Stimulated activated CD4-positive, alpha-beta T cell treated with anti-CD3 and anti-CD28 coated beads, Interleukin-1b, Interleukin-23, amount 100 ng/mL, for 1 hour (primary cell): ENCODE results near the gene HEATR5A.

Experiments used
- DNase-seq, 2 donors: peaks; one replicate each; pipeline ENCODE4 v3.0.0-alpha.2; 2020; ENCODE audit warnings: low read depth in 2 of 2

The HEATR5A gene

GRCh38 chr14:31426663-31427062 is 6.3 kb upstream of the HEATR5A start:
- no peak for DNase-seq

DNA sequence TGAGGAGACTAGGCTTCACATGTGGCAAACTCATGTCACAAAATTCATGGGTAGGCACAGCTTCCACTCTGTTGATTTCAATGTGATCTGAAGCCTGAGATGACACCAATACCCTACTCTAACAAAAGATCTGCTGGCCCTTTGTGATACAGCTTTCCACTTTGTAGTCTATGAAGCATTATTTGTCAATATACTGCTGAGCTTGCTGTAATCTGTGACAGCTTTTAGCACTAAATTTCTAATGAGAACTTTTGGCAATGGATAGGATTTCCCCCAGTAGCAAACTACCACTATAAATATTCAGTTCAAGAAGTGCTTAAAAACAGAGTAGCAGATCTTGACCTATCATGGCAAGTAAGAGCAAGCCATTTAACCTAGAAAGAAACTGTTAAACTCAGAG is 5.6 kb upstream of the HEATR5A start:
- no peak for DNase-seq

DNA sequence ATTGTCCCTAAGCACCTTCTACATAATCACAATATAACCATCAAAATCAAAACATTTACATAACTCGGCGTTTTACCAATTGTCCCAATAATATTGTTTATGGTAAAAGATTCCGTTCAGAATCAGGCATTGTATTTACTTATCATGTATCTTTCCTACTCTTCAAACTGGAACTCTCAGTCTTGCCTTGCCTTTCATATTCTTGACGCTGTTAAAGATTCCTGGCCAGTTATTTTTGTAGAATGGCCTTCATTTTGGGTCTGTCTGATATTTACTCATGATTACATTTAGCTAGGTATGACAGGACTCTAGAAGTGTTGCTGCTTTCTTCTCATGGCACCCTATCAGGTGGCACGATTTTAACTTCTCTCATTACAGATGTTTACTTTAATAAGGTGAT is 850 bp upstream of the HEATR5A start:
- DNase-seq = no peak

GRCh38 chr14:31419967-31420318 is 407 bp downstream of the HEATR5A start:
- no peak for DNase-seq

DNA sequence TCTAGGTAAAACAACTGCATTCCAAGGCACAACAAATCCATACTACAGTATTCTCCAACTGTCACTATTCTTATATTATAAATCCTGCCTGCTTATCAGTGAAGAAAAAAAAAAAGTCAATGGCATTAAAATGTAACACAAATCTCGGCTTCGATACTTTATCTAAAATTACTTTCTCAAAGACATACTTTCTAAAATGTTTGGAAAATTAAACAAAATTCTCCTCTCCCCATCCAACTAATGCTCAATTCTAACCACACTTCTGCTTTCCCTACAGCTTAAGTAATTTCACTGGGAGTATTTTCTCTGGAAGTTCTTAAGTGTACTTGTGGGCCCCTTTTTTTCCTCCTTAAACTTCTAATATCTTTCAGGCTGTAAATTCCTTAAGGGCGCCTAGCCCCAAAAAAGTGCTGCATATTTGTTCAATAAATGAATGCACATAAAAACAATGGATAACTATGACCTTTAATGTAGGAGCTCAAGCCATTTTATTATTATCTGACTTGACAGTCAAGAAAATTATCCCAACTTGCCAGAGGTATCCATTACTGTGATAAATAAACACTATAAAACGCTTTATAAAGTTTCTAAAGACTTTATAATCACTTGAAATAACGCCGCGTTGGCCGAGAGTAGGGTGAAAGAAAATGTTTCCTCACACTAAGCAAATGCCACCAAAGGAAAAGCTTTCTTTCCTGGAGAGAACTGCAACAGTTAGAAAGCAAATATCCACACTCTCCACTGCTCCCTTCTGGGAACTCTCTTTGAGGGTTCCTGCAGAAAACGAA is 977 bp downstream of the HEATR5A start:
- no peak for DNase-seq

GRCh38 chr14:31418440-31418839 is 1.9 kb downstream of the HEATR5A start:
- DNase-seq = no peak

GRCh38 chr14:31414190-31414833 is 6.0 kb downstream of the HEATR5A start:
- no peak for DNase-seq

GRCh38 chr14:31411218-31411727 is 9.1 kb downstream of the HEATR5A start:
- no peak for DNase-seq

DNA sequence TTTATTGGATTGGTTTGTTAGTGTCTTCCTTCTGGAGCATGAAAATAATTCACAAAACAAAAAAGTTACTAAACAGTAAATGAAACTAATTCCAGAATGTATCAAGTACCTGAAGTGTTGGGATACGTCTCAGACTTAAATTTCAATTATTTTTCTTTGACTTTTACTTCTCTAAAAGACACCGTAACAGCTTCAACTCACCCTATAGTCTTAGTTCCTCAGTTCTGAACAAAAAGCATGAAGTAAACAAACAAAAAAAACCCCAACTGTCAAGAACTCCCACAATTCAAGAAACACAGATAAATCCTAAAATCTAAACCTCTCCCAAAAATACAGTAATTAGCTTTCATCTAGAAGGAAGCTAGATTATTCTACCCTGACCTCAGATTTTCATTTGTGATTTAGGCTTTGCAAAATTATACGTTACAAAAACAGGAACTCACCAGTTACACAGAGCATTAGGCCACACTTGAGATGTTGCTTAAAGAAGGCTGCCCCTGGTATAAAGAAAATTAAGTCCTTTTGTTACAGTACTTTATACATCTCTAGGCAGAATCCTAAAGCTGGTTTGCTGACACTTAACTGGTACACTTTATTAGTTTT is 10.2 kb downstream of the HEATR5A start:
- DNase-seq = no peak

DNA sequence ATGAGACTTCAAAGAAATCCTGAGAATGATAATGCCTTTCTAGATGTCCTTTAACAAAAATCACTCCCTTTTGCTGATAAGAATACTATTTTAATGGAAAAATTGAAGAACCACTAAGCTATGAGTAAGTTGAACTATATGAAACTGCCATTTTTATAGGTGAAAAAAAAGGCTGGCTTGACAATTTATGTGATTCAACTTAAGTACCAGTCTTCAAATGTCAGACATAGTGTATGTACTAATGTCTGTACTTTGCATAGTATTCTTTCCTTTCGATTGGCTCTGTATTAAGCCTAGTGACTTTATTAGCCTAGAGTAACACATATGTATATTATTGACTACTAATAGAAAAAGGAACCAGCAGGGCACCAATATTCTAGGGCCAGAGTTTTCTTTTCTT is 11.9 kb downstream of the HEATR5A start:
- DNase-seq = no peak

GRCh38 chr14:31405599-31406232 is 14.6 kb downstream of the HEATR5A start:
- DNase-seq = no peak

DNA sequence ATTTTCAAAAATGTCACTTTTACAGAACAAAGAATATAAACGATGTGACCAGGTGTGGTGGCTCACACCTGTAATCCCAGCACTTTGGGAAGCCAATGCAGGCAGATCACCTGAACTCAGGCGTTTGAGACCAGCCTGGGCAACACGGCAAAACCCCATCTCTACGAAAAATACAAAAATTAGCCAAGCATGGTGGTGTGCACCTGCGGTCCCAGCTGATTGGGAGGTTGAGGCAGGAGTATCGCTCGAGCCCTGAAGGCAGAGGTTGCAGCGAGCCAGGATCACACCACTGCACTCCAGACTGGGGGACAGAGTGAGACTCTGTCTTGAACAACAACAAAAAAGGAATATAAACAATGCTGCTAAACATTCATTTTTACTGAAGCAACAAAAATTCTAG is 15.2 kb downstream of the HEATR5A start:
- no peak for DNase-seq

DNA sequence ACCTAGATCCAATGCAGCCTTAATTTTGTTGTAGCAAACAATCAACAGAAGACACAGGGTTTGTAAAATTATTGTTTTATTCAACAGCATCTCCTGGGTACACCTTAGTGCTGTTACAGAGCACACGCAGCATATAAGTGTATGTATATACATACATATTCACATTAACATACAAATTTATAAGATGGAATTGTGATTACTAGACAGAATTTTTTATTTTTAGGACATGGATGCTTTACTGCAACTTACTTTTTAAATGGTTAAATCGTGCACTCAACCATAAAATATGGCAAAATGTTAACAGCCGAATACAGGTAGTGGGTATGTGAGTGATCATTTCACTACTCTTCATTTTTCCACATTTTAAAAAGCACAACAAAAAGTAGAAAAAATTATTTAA is 16.6 kb downstream of the HEATR5A start:
- DNase-seq = no peak

- no peak for DNase-seq
Observed at GRCh38 chr14:31402764-31403439, 17.4 kb downstream of the HEATR5A start.

GRCh38 chr14:31401369-31401932 is 18.9 kb downstream of the HEATR5A start:
- DNase-seq = no peak

GRCh38 chr14:31400031-31400638 is 20.2 kb downstream of the HEATR5A start:
- DNase-seq = no peak

DNA sequence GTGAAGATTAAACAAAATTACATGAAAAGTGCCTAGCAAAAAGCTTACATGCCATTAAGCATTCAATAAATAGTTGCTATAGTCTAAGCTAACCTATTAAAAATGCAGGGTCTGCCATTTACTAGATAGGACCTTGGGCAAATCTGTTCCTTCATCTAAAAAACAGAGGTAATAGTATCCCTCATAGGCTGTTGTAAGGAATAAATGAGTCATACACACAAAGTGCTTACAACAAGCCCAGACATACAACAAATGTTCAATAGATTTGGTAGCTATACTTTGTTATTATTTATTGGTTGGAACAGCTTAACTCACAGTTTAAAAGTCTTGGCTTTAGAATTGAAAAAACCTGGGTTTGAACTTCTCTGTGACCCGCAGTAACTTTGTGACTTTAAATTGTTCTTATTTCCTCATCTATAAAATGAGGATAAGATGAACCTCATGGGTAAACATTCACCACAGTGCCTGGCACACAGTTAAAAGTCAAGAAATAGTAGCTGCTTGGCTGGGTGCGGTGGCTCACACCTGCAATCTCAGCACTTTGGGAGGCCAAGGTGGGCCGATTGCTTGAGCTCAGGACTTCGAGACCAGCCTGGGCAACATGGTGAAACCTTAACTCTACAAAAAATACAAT is 24.7 kb downstream of the HEATR5A start:
- DNase-seq = no peak

DNA sequence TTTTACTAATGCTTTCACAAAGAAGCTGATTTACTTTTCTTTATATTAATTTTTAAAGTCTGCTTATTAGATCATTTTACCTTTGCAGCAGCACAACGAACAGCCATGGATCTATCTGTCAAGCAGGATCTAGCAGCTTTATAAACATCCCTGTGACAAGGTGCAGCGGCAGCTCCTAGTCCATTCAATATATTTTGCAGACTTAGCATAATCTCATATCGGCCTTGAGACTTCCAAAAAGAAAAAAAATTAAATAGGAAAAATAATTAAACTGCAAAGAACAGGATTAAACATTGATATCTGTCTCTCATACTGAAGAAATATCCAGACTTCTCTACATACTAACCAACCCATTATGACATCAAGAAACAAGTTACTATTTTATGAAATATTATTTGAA is 25.2 kb downstream of the HEATR5A start:
- DNase-seq = no peak

DNA sequence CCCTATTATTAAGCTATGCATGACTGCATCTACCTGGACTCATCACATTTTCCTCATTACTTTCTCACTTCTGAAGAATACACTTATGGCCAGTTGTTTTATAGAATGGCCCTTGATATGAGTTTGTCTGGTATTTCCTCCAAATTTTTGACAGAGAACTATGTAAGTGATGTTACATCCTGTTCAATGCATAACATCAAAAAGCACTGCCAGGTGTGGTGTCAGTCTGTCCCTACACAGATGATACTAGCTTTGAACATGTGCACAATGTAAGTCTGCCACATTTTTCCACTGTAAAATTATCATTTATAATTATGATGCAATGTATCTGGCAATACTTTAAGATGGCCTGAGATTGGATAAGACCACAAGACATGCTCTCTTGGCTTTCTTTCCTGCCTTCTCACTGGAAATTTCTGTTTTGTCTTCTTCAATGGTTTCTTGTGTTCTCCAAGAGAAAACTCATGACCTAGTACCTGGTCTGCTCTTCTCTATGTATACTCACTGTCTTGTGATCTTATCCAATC is 28.3 kb downstream of the HEATR5A start:
- DNase-seq = no peak

DNA sequence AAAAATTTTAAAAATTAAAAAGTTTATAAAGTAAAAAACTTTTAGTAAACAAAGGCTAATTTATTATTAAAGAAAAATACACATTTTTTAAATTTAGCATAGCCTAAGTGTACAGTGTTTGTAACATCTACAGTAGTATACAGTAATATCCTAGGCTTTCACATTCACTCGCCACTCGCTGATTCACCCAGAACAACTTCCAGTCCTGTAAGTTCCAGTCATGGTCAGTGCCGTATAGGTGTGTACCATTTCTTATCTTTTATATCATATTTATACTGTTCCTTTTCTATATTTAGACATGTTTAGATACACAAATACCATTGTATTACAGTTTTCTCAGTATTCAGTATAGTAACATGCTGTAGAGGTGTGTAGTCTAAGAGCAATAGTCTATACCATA is 28.9 kb downstream of the HEATR5A start:
- DNase-seq = no peak
